CD4-positive, alpha-beta T cell (primary cell): Measurements from ENCODE around the gene TBC1D16. TPM values are rescaled to one million over a fixed set of nuclear protein-coding genes. Genes with fewer than 3 reads are reported as not detected.

Experiments
- ATAC-seq: fragments of 200-7000 bp; cut with Tn5 transposase; one replicate; pipeline ENCODE4 v1.10.0; 2022; ENCODE audit warnings: mild to moderate bottlenecking; ENCODE audit not compliant: poor library complexity
- CTCF ChIA-PET: fragments of 350-600 bp; sonication (Branson Sonifier 250); formaldehyde crosslinking; loops from one replicate; lab custom pipeline; 2021; ENCODE audit warnings: antibody characterized with exemption, inconsistent platforms; lab: Charles Lee
- POLR2A ChIA-PET: fragments of 350-600 bp; sonication (Branson Sonifier 250); formaldehyde crosslinking; loops from one replicate; lab custom pipeline; 2021; ENCODE audit warnings: antibody characterized with exemption, inconsistent platforms; lab: Charles Lee
- DNase-seq, 14 experiments: peaks; one replicate each; pipeline ENCODE4 v3.0.0-alpha.2; 2013 to 2020; ENCODE audit warnings: mixed read lengths in 2 of 14
- H3K27ac ChIP-seq, 2 donors: one replicate each; pipeline versions ENCODE4 v1.5.1 to v1.7.0; 2013; ENCODE audit warnings: low read length in 2 of 2, low read depth in 1 of 2, mild to moderate bottlenecking in 1 of 2
- H3K27me3 ChIP-seq, 2 experiments: 1 replicate in 1 of 2; 2 replicates in 1 of 2; pipeline versions ENCODE4 v1.6.1 to v1.7.0; 2013; ENCODE audit warnings: low read length in 2 of 2, control low read depth in 1 of 2, mild to moderate bottlenecking in 1 of 2, moderate library complexity in 1 of 2; ENCODE audit not compliant: insufficient read depth in 2 of 2, control insufficient read depth in 1 of 2
- H3K36me3 ChIP-seq: one replicate; pipeline ENCODE4 v1.6.1; 2013; ENCODE audit warnings: low read length, control low read depth; ENCODE audit not compliant: insufficient read depth
- H3K4me1 ChIP-seq: one replicate; pipeline ENCODE4 v1.6.1; 2013; ENCODE audit warnings: low read length, control low read depth; ENCODE audit not compliant: insufficient read depth
- H3K4me3 ChIP-seq: one replicate; pipeline ENCODE4 v1.5.1; 2013; ENCODE audit warnings: mild to moderate bottlenecking, low read length, moderate library complexity
- H3K9me3 ChIP-seq, 2 experiments: 1 replicate in 1 of 2; 2 replicates in 1 of 2; pipeline versions ENCODE4 v1.6.1 to v1.7.0; 2013; ENCODE audit warnings: low read length in 2 of 2, mild to moderate bottlenecking in 2 of 2, control low read depth in 1 of 2, moderate library complexity in 1 of 2; ENCODE audit not compliant: control insufficient read depth in 1 of 2, insufficient read depth in 1 of 2
- H3K27ac Mint-ChIP-seq: one replicate; pipeline ENCODE4 v1.8.0; 2020; ENCODE audit warnings: mixed read lengths
- H3K27me3 Mint-ChIP-seq: one replicate; pipeline ENCODE4 v1.8.0; 2021; ENCODE audit warnings: mixed read lengths
- H3K36me3 Mint-ChIP-seq: one replicate; pipeline ENCODE4 v1.8.0; 2021; ENCODE audit warnings: low read depth, mixed read lengths
- H3K4me1 Mint-ChIP-seq: one replicate; pipeline ENCODE4 v1.8.0; 2021; ENCODE audit warnings: low read depth, mixed read lengths
- H3K4me3 Mint-ChIP-seq: one replicate; pipeline ENCODE4 v1.8.0; 2020; ENCODE audit warnings: mild to moderate bottlenecking, mixed read lengths
- H3K9me3 Mint-ChIP-seq: one replicate; pipeline ENCODE4 v1.8.0; 2020; ENCODE audit warnings: mixed read lengths
- intact Hi-C, 2 experiments: fragments of 100-400 bp; cut with DNase I in 1 of 2; cut with micrococcal nuclease in 1 of 2; formaldehyde crosslinking; loops; one replicate each; pipeline versions ENCODE4 v1.15.1 to v1.9.0; 2023 to 2025; cut with DNase I, micrococcal nuclease
- total RNA-seq, 174 experiments: library from RNA in 2 of 174; stranded (reverse) in 2 of 174; gene quantifications; one replicate each; pipeline ENCODE4 v1.2.3 and lab custom pipeline; 2021 to 2026
- TF ChIP-seq, protein P1 (sequence below): fragments of 200-600 bp; IDR thresholded peaks from one replicate; pipeline ENCODE4 v1.8.0; 2022; ENCODE audit warnings: antibody characterized with exemption, mild to moderate bottlenecking

Gene TBC1D16
- total RNA-seq, 2 experiments from 2014 or later = 1.9 to 2.5 TPM

DNA sequence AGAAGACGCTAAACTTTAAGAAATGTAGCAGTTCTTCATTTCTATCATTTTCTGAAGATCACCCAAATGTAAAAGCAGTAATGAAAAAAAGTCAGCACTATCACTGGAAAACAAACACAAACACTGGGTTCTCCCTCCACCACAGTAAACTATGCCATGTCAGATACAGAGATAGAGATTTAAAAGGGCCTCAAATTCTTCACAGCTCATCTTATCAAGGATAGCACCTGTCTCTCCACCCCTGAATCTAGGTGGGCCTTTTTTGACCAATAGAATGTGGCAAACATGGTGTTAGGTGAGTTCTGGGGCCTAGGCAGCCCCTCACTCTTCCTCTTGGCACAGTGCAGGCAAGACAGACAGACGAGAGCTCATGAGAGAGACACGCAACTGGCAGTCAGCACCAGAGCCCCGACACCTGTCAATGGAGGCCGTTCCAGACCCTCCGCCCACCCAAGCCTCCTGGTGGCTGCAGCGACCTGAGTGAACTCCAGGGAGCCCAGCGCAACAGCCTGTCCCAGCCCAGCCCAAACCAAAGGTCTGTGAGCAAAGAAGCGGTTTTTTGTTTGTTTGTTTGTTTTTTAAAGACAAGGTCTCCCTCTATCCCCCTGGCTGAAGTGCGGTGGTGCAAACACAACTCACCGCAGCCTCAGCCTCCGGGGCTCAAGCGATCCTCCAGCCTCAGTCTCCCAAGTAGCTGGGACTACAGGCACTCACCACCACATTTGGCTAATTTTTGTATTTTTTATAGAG, 79.8 kb downstream of the TBC1D16 start:
- no peak for ATAC-seq
- intact Hi-C loops = no loop called here

DNA sequence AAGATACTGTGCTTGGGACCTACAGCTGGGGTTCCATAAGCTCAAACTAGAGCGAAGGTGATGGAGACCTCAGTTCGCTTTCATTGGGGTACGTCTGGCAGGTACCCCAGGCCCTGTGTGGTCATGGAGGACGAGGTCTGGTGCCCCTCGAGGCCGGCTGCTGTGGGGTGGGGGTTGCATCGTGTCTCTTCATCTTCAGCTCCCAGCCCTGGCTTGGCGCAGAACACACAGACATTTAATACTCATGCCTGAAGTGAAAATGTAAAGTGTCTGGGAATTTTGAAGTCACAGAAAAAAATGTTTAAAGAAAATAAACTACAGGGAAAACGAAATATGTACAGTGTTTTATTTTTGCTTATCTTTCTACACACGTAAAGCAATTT, 80.5 kb downstream of the TBC1D16 start:
- Histone ChIP-seq H3K36me3 (no peaks in the 10 kb centered on the region), H3K27me3 (no peaks in the 10 kb centered on the region), H3K4me3 (no peak overlapping the region), H3K4me1 (no peaks in the 10 kb centered on the region), H3K27ac (no peak overlapping the region), H3K9me3 (no peaks in the 10 kb centered on the region)
- POLR2A ChIA-PET = no interaction called here
- no peak overlapping the region for H3K27ac Mint-ChIP-seq
- TF ChIP-seq, protein P1, sequence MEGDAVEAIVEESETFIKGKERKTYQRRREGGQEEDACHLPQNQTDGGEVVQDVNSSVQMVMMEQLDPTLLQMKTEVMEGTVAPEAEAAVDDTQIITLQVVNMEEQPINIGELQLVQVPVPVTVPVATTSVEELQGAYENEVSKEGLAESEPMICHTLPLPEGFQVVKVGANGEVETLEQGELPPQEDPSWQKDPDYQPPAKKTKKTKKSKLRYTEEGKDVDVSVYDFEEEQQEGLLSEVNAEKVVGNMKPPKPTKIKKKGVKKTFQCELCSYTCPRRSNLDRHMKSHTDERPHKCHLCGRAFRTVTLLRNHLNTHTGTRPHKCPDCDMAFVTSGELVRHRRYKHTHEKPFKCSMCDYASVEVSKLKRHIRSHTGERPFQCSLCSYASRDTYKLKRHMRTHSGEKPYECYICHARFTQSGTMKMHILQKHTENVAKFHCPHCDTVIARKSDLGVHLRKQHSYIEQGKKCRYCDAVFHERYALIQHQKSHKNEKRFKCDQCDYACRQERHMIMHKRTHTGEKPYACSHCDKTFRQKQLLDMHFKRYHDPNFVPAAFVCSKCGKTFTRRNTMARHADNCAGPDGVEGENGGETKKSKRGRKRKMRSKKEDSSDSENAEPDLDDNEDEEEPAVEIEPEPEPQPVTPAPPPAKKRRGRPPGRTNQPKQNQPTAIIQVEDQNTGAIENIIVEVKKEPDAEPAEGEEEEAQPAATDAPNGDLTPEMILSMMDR = no peak
- H3K4me3 Mint-ChIP-seq = no peak overlapping the region
- no peaks in the 10 kb centered on the region for H3K36me3 Mint-ChIP-seq
- H3K27me3 Mint-ChIP-seq = no peaks in the 10 kb centered on the region
- no peaks in the 10 kb centered on the region for H3K4me1 Mint-ChIP-seq
- CTCF ChIA-PET = no interaction called here
- intact Hi-C loops = no loop called here
- ATAC-seq (no peak), DNase-seq (no peak)
- no peaks in the 10 kb centered on the region for H3K9me3 Mint-ChIP-seq

More for the DNA sequence above, 79.8 kb downstream of the TBC1D16 start:
- H3K4me3 Mint-ChIP-seq = no peak overlapping the region
- Histone ChIP-seq H3K9me3 (no peaks in the 10 kb centered on the region), H3K27me3 (no peaks in the 10 kb centered on the region), H3K4me1 (no peaks in the 10 kb centered on the region), H3K4me3 (no peak overlapping the region), H3K36me3 (no peaks in the 10 kb centered on the region), H3K27ac (no peak overlapping the region)
- CTCF ChIA-PET = no interaction called here
- no peak for DNase-seq
- peaks cover 1% of the 10 kb centered on the region for H3K4me1 Mint-ChIP-seq
- H3K27me3 Mint-ChIP-seq = no peaks in the 10 kb centered on the region
- no peaks in the 10 kb centered on the region for H3K36me3 Mint-ChIP-seq
- TF ChIP-seq, protein P1 = no peak
- POLR2A ChIA-PET = no interaction called here
- no peaks in the 10 kb centered on the region for H3K9me3 Mint-ChIP-seq
- H3K27ac Mint-ChIP-seq = no peak overlapping the region

DNA sequence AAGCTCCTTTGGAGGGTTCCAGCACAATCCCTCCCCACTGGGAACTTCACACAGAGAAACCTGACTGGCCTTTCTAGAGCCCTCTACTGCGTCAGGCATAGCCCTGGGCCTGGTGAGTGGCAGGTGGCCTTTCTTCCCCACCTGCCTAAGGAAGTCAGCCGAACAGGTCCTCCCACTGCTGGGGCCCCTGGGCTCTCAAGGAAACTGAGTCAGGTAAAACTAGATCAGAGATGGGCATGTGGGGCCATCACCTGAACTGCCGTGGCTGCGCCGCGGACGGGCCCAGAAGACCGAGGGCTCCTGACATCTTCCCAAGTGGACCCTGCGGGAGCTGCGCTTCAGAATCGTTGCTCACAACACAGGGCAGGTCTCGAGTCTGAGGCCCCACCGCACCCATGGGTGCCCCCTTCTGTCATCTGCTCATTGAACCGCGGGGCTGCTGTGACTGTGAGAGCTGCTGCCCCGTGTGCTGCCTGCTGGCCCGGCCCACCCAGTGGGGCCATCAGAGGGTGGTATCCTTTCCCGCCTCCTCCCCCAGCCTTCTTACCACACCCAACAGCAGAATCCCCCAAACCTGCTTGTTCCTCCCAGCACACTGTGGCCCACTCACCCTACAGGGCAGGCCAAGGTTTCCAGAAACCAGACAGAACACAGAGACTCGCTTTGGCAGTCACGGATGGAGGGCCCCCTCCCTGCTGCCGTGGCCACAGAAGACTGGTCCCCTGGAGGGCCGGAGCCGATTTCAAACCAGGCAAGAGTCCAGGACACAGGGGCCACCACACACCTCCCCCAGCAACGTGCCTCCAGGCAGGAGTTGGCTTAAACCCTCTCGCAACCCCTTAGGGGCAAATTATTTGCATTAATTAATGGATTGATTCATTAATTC, 81.1 kb downstream of the TBC1D16 start:
- Histone ChIP-seq H3K27ac (no peak overlapping the region), H3K27me3 (no peaks in the 10 kb centered on the region), H3K4me1 (no peaks in the 10 kb centered on the region), H3K4me3 (no peak overlapping the region), H3K9me3 (no peaks in the 10 kb centered on the region), H3K36me3 (no peaks in the 10 kb centered on the region)
- ChIA-PET POLR2A (no interaction called here), CTCF (interaction anchor here (1.0 kb wide), 1 partner anchor 110 kb away, joined by 4 read pairs; no protein-coding TSS in a partner anchor)
- intact Hi-C loops = no loop called here
- DNase-seq (no peak), ATAC-seq (no peak)
- Mint-ChIP-seq H3K4me1 (no peaks in the 10 kb centered on the region), H3K27ac (no peak overlapping the region), H3K4me3 (no peak overlapping the region), H3K27me3 (no peaks in the 10 kb centered on the region), H3K36me3 (no peaks in the 10 kb centered on the region), H3K9me3 (no peaks in the 10 kb centered on the region)
- TF ChIP-seq, protein P1 = no peak
